Measurements from ENCODE around the gene PNPLA1.

Gene PNPLA1

GRCh38 chr6:36269834-36270705, at the start of gene PNPLA1:
TSS of gene PNPLA1 (plus strand) at chr6:36270060. CDS start at chr6:36270460, 400 bp downstream.
- no peak for DNase-seq

- no peak for DNase-seq
Measured at GRCh38 chr6:36220226-36220625, 49.6 kb upstream of the PNPLA1 start.

GRCh38 chr6:36221674-36222073, 48.2 kb upstream of the PNPLA1 start:
- DNase-seq: no peak

- no peak for DNase-seq
Measured at GRCh38 chr6:36222924-36223323, 46.9 kb upstream of the PNPLA1 start.

- DNase-seq: no peak
Measured at GRCh38 chr6:36223706-36224105, 46.2 kb upstream of the PNPLA1 start.

- DNase-seq: no peak
Measured at GRCh38 chr6:36224918-36225461, 44.9 kb upstream of the PNPLA1 start.

- no peak for DNase-seq
Measured at GRCh38 chr6:36226438-36227047, 43.3 kb upstream of the PNPLA1 start.

- no peak for DNase-seq
Measured at GRCh38 chr6:36227379-36228228, 42.3 kb upstream of the PNPLA1 start.

- no peak for DNase-seq
Measured at GRCh38 chr6:36229223-36229622, 40.6 kb upstream of the PNPLA1 start.

GRCh38 chr6:36230371-36230770, 39.5 kb upstream of the PNPLA1 start:
- DNase-seq: no peak

- no peak for DNase-seq
Measured at GRCh38 chr6:36232172-36232571, 37.7 kb upstream of the PNPLA1 start.

GRCh38 chr6:36235309-36235708, 34.6 kb upstream of the PNPLA1 start:
- DNase-seq: no peak

- no peak for DNase-seq
Measured at GRCh38 chr6:36235862-36236261, 34.0 kb upstream of the PNPLA1 start.

- DNase-seq: no peak
Measured at GRCh38 chr6:36239774-36240173, 30.1 kb upstream of the PNPLA1 start.

- peak; percentile 41 for DNase-seq
Measured at GRCh38 chr6:36241728-36242127, 28.1 kb upstream of the PNPLA1 start.

GRCh38 chr6:36242161-36242560, 27.7 kb upstream of the PNPLA1 start:
- no peak for DNase-seq

GRCh38 chr6:36242626-36243025, 27.2 kb upstream of the PNPLA1 start:
- DNase-seq: no peak

- DNase-seq: no peak
Measured at GRCh38 chr6:36243562-36244212, 26.2 kb upstream of the PNPLA1 start.

- DNase-seq: no peak
Measured at GRCh38 chr6:36244641-36245280, 25.1 kb upstream of the PNPLA1 start.

- DNase-seq: no peak
Measured at GRCh38 chr6:36245572-36246061, 24.2 kb upstream of the PNPLA1 start.

- DNase-seq: no peak
Measured at GRCh38 chr6:36246506-36247268, 23.2 kb upstream of the PNPLA1 start.

All from SIG-M5 (cell line).